Lower leg skin (tissue), 3 donors: ENCODE results near the gene POU2F3.

Experiments
- POLR2A ChIP-seq, 2 donors: fragments of 450-650 bp; IDR thresholded peaks; one replicate each; pipeline ENCODE4 v1.6.1; 2016 to 2017; ENCODE audit warnings: antibody characterized with exemption in 2 of 2, mild to moderate bottlenecking in 1 of 2, moderate library complexity in 1 of 2
- TF ChIP-seq, protein P1 (sequence below), 3 donors: fragments of 450-650 bp; IDR thresholded peaks; one replicate each; pipeline ENCODE4 v1.5.1; 2016; ENCODE audit warnings: antibody characterized with exemption in 3 of 3, mild to moderate bottlenecking in 3 of 3, moderate library complexity in 2 of 3

DNA sequence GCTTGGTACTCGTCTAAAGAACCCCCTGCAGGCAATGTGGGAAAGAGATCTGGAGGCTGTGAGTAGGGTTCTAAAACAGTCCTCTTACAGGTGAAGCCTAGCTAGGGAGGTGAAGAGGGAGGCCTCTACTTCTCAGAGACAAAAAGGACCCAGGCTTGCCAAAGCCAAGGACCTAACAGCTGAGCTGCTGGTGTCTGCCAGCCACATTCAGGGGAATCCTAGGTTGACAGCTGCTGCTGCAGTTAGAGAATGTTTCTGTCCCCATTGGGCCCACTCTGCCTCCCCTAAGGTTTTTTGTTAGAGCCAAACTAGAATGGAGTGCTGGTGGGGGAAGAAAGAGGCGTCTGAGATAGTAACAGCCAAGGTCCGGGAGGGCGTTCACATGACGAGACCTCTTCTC, 58.5 kb downstream of the POU2F3 start:
- TF ChIP-seq, protein P1, sequence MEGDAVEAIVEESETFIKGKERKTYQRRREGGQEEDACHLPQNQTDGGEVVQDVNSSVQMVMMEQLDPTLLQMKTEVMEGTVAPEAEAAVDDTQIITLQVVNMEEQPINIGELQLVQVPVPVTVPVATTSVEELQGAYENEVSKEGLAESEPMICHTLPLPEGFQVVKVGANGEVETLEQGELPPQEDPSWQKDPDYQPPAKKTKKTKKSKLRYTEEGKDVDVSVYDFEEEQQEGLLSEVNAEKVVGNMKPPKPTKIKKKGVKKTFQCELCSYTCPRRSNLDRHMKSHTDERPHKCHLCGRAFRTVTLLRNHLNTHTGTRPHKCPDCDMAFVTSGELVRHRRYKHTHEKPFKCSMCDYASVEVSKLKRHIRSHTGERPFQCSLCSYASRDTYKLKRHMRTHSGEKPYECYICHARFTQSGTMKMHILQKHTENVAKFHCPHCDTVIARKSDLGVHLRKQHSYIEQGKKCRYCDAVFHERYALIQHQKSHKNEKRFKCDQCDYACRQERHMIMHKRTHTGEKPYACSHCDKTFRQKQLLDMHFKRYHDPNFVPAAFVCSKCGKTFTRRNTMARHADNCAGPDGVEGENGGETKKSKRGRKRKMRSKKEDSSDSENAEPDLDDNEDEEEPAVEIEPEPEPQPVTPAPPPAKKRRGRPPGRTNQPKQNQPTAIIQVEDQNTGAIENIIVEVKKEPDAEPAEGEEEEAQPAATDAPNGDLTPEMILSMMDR (IDR thresholded peaks at IDR 0.05), result no peak
- no peak for TF ChIP-seq POLR2A (IDR thresholded peaks at IDR 0.05)
